Testis (tissue), 2 donors: ENCODE measurements around the gene FOXK1.

Source experiments
- CTCF ChIP-seq, 3 experiments: fragments of 450-650 bp in 2 of 3; fragments of 200-600 bp in 1 of 3; sonication (generic) in 1 of 3; IDR thresholded peaks; one replicate each; pipeline ENCODE4 v1.5.1; 2016 to 2019; ENCODE audit warnings: antibody characterized with exemption in 3 of 3, mild to moderate bottlenecking in 2 of 3, moderate library complexity in 1 of 3
- POLR2A ChIP-seq: fragments of 450-650 bp; IDR thresholded peaks from one replicate; pipeline ENCODE4 v1.6.1; 2017; ENCODE audit warnings: antibody characterized with exemption, mild to moderate bottlenecking, moderate library complexity

- TF ChIP-seq CTCF (IDR thresholded peaks at IDR 0.05): no peak
- TF ChIP-seq POLR2A: no peak
These were observed 77.1 kb downstream of the FOXK1 start for GRCh38 chr7:4759211-4759610.
